Measurements from ENCODE around the gene LUZP1. TPM values are rescaled to one million over a fixed set of nuclear protein-coding genes. Genes with fewer than 3 reads are reported as not detected.

LUZP1 gene
- total RNA-seq, 1 donor from 2014 or later: 82.2 TPM

- H3K36me3 ChIP-seq (ENCODE audit: insufficient read depth, low read length): peaks cover 3% of the 10 kb centered on the region
- Mint-ChIP-seq H3K27me3 (ENCODE audit: low read depth, unreplicated experiment) (no peaks in the 10 kb centered on the region), H3K4me1 (ENCODE audit: low read depth, unreplicated experiment) (peaks cover 14% of the 10 kb centered on the region), H3K4me3 (ENCODE audit: unreplicated experiment) (no peak overlapping the region), H3K9me3 (ENCODE audit: unreplicated experiment) (no peaks in the 10 kb centered on the region), H3K27ac (ENCODE audit: unreplicated experiment) (no peak overlapping the region), H3K36me3 (ENCODE audit: low read depth, unreplicated experiment) (peaks cover 2% of the 10 kb centered on the region)
- H2AFZ ChIP-seq (ENCODE audit: low read depth, low read length): no peak overlapping the region
- H3K9ac ChIP-seq (ENCODE audit: low read length): no peak overlapping the region
- TF ChIP-seq CTCF (IDR thresholded peaks at IDR 0.05; ENCODE audit: insufficient read depth, low read depth, low read length) (no peak), EZH2 (IDR thresholded peaks at IDR 0.05; ENCODE audit: insufficient read depth, low read length) (no peak)
- FAIRE-seq (no peak), DNase-seq (ENCODE audit: low read depth) (no peak)
- H3K79me2 ChIP-seq (ENCODE audit: insufficient read depth, low read length): peaks cover 99% of the 10 kb centered on the region
- peaks cover 99% of the 10 kb centered on the region for H4K20me1 ChIP-seq (ENCODE audit: insufficient read depth, low read length)
- no peak overlapping the region for H3K27ac ChIP-seq (ENCODE audit: low read depth, low read length)
- H3K4me3 ChIP-seq (ENCODE audit: insufficient read depth, low read depth, low read length): no peak overlapping the region
- H3K9me3 ChIP-seq (ENCODE audit: insufficient read depth, low read depth, low read length): no peaks in the 10 kb centered on the region
- H3K4me1 ChIP-seq (ENCODE audit: insufficient read depth, low read length): no peaks in the 10 kb centered on the region
- no peak overlapping the region for H3K4me2 ChIP-seq (ENCODE audit: low read length)
- H3K27me3 ChIP-seq (ENCODE audit: insufficient read depth, low read length): no peaks in the 10 kb centered on the region
Measured at GRCh38 chr1:23159963-23160877, 8.4 kb downstream of the LUZP1 start.

DNA sequence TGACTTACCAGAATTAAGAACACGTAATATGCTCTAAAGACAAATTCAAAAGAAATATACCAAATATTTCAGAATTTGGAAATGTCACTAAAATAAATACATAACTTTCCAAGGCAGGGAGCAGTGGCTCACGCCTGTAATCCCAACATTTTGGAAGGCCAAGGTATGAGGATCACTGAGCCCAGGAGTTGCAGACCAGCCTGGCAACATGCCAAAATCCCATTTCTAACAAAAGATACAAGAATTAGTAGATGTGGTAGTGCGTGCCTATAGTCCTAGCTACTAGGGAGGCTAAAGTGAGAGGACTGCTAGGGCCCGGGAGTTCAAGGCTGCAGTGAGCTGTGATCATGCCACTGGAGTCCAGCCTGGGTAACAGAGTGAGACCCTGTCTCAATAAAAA is 11.7 kb downstream of the LUZP1 start:
- H3K9me3 ChIP-seq (ENCODE audit: insufficient read depth, low read depth, low read length): no peaks in the 10 kb centered on the region
- no peaks in the 10 kb centered on the region for H3K4me1 ChIP-seq (ENCODE audit: insufficient read depth, low read length)
- H4K20me1 ChIP-seq (ENCODE audit: insufficient read depth, low read length): peaks cover 99% of the 10 kb centered on the region
- no peaks in the 10 kb centered on the region for H3K27me3 Mint-ChIP-seq (ENCODE audit: low read depth, unreplicated experiment)
- no peak overlapping the region for H3K4me2 ChIP-seq (ENCODE audit: low read length)
- no peaks in the 10 kb centered on the region for H3K9me3 Mint-ChIP-seq (ENCODE audit: unreplicated experiment)
- H3K79me2 ChIP-seq (ENCODE audit: insufficient read depth, low read length): peaks cover 98% of the 10 kb centered on the region
- FAIRE-seq (no peak), DNase-seq (ENCODE audit: low read depth) (no peak)
- peaks cover 11% of the 10 kb centered on the region for H3K4me1 Mint-ChIP-seq (ENCODE audit: low read depth, unreplicated experiment)
- peaks cover 3% of the 10 kb centered on the region for H3K36me3 Mint-ChIP-seq (ENCODE audit: low read depth, unreplicated experiment)
- no peak overlapping the region for H3K9ac ChIP-seq (ENCODE audit: low read length)
- H3K4me3 Mint-ChIP-seq (ENCODE audit: unreplicated experiment): no peak overlapping the region
- H3K27ac ChIP-seq (ENCODE audit: low read depth, low read length): no peak overlapping the region
- H3K36me3 ChIP-seq (ENCODE audit: insufficient read depth, low read length): no peaks in the 10 kb centered on the region
- no peak overlapping the region for H2AFZ ChIP-seq (ENCODE audit: low read depth, low read length)
- no peak overlapping the region for H3K4me3 ChIP-seq (ENCODE audit: insufficient read depth, low read depth, low read length)
- H3K27me3 ChIP-seq (ENCODE audit: insufficient read depth, low read length): no peaks in the 10 kb centered on the region
- TF ChIP-seq CTCF (IDR thresholded peaks at IDR 0.05; ENCODE audit: insufficient read depth, low read depth, low read length) (no peak), EZH2 (IDR thresholded peaks at IDR 0.05; ENCODE audit: insufficient read depth, low read length) (no peak)
- no peak overlapping the region for H3K27ac Mint-ChIP-seq (ENCODE audit: unreplicated experiment)
